Upper lobe of right lung (tissue), 1 donor: ENCODE measurements around the gene MAN1B1. TPM values are rescaled to one million over a fixed set of nuclear protein-coding genes. Genes with fewer than 3 reads are reported as not detected.

Experiments used
- ATAC-seq: fragments of 200-7000 bp; cut with Tn5 transposase; one replicate; pipeline ENCODE4 v1.9.1; 2020; ENCODE audit warnings: mild to moderate bottlenecking, moderate library complexity
- DNase-seq: peaks from one replicate; pipeline ENCODE4 v3.0.0-alpha.2; 2020
- H3K27ac ChIP-seq: fragments of 200-600 bp; one replicate; pipeline ENCODE4 v1.8.0; 2022
- H3K27me3 ChIP-seq: fragments of 200-600 bp; one replicate; pipeline ENCODE4 v1.8.0; 2022; ENCODE audit warnings: mild to moderate bottlenecking
- H3K36me3 ChIP-seq: fragments of 200-600 bp; one replicate; pipeline ENCODE4 v1.8.0; 2022
- H3K4me1 ChIP-seq: fragments of 200-600 bp; one replicate; pipeline ENCODE4 v1.8.0; 2022
- H3K4me3 ChIP-seq: fragments of 200-600 bp; one replicate; pipeline ENCODE4 v1.8.0; 2022; ENCODE audit warnings: mild to moderate bottlenecking
- H3K9me3 ChIP-seq: fragments of 200-600 bp; one replicate; pipeline ENCODE4 v1.8.0; 2022
- CTCF ChIP-seq: fragments of 200-600 bp; IDR thresholded peaks from one replicate; pipeline ENCODE4 v1.8.0; 2022; ENCODE audit warnings: antibody characterized with exemption
- intact Hi-C: fragments of 100-400 bp; cut with DNase I; formaldehyde crosslinking; loops from one replicate; pipeline ENCODE4 v1.11.0; 2022
- total RNA-seq: library from RNA; stranded (reverse); fragmentation: NEBNext Ultra II Directional; extraction: Animal tissue kit (Norgen Biotek cat#: 25700); gene quantifications from one replicate; pipeline ENCODE4 v1.2.1, GENCODE V29; 2021
- donor health status: DM: no; HTN: yes; CAD: no; lungs with severe emphysema.

MAN1B1 gene
- total RNA-seq, 1 donor from 2014 or later = 39.4 TPM

DNA sequence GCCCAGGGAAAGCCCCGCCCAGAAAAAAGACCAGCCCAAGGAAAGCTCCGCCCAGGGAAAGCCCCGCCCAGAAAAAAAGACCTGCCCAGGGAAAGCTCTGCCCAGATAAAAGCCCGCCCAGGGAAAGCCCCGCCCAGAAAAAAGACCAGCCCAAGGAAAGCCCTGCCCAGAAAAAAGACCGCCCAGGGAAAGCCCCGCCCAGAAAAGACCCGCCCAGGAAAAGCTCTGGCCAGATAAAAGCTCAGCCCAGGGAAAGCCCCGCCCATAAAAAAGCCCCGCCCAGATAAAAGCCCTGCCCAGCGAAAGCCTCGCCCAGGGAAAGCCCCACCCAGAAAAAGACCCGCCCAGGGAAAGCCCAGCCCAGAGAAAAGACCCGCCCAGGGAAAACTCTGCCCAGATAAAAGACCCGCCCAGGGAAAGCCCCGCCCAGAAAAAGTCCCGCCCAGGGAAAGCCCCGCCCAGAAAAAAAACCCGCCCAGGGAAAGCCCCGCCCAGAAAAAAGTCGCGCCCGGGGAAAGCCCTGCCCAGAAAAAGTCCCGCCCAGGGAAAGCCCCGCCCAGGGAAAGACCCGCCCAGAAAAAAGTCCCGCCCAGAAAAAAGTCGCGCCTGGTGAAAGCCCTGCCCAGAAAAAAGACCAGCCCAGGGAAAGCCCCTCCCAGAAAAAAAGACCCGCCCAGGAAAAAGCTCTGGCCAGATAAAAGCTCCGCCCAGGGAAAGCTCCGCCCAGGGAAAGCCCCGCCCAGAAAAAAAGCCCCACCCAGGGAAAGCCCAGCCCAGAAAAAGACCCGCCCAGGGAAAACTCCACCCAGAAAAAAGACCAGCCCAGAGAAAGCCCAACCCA is 64.1 kb downstream of the MAN1B1 start:
- intact Hi-C loops = no loop called here

GRCh38 chr9:137152844-137153405 is 66.1 kb downstream of the MAN1B1 start:
- ATAC-seq = no peak

More for the DNA sequence above, 64.1 kb downstream of the MAN1B1 start:
- Histone ChIP-seq H3K4me1 (no peaks in the 10 kb centered on the region), H3K9me3 (no peaks in the 10 kb centered on the region), H3K4me3 (no peak overlapping the region), H3K27ac (no peak overlapping the region), H3K27me3 (peaks cover 11% of the 10 kb centered on the region), H3K36me3 (no peaks in the 10 kb centered on the region)
- TF ChIP-seq CTCF = no peak
- no peak for DNase-seq
- peak; percentile 42 for ATAC-seq

GRCh38 chr9:137156567-137157375 is 70.0 kb downstream of the MAN1B1 start:
- Histone ChIP-seq H3K9me3 (no peaks in the 10 kb centered on the region), H3K27ac (no peak overlapping the region), H3K4me3 (no peak overlapping the region), H3K4me1 (peaks cover 6% of the 10 kb centered on the region), H3K36me3 (no peaks in the 10 kb centered on the region), H3K27me3 (peaks cover 64% of the 10 kb centered on the region)
- DNase-seq = no peak
- intact Hi-C loops = no loop called here
- peak; percentile 80 for ATAC-seq
- no peak for TF ChIP-seq CTCF

More at GRCh38 chr9:137152844-137153405, 66.1 kb downstream of the MAN1B1 start:
- intact Hi-C loops = no loop called here
- Histone ChIP-seq H3K4me1 (no peaks in the 10 kb centered on the region), H3K27ac (no peak overlapping the region), H3K9me3 (no peaks in the 10 kb centered on the region), H3K27me3 (peaks cover 27% of the 10 kb centered on the region), H3K4me3 (no peak overlapping the region), H3K36me3 (no peaks in the 10 kb centered on the region)
- DNase-seq = no peak
- TF ChIP-seq CTCF = no peak

GRCh38 chr9:137157618-137158415 is 71.0 kb downstream of the MAN1B1 start:
- H3K36me3 ChIP-seq = no peaks in the 10 kb centered on the region
- no peak for ATAC-seq
- DNase-seq = no peak
- H3K27me3 ChIP-seq = peaks cover 75% of the 10 kb centered on the region
- no peak for TF ChIP-seq CTCF
- H3K27ac ChIP-seq = no peak overlapping the region
- peaks cover 17% of the 10 kb centered on the region for H3K4me1 ChIP-seq
- no peaks in the 10 kb centered on the region for H3K9me3 ChIP-seq
- no peak overlapping the region for H3K4me3 ChIP-seq
- intact Hi-C loops = no loop called here

- ATAC-seq (no peak), DNase-seq (no peak)
- no peak overlapping the region for H3K4me3 ChIP-seq
- no peak for TF ChIP-seq CTCF
- intact Hi-C loops = no loop called here
- no peaks in the 10 kb centered on the region for H3K36me3 ChIP-seq
- no peaks in the 10 kb centered on the region for H3K9me3 ChIP-seq
- peaks cover 83% of the 10 kb centered on the region for H3K27me3 ChIP-seq
- peaks cover 25% of the 10 kb centered on the region for H3K4me1 ChIP-seq
- H3K27ac ChIP-seq = no peak overlapping the region
These were observed 71.8 kb downstream of the MAN1B1 start for GRCh38 chr9:137158625-137159024.
